HepG2 (cell line): ENCODE results near the gene PPP1R13L. TPM values are rescaled to one million over a fixed set of nuclear protein-coding genes. Genes with fewer than 3 reads are reported as not detected.

ENCODE experiments used
- CHCHD3 ChIP-seq: sonication (generic); formaldehyde crosslinking; IDR thresholded peaks from 2 replicates; pipeline ENCODE4 v1.8.0; 2022; ENCODE audit warnings: mild to moderate bottlenecking, missing genetic modification reagents, moderate library complexity
- FOSL2 ChIP-seq: sonication (generic); formaldehyde crosslinking; IDR thresholded peaks from 2 replicates; pipeline ENCODE4 v1.4.0; 2020; ENCODE audit warnings: missing genetic modification reagents
- HOXA7 ChIP-seq: sonication (generic); formaldehyde crosslinking; IDR thresholded peaks from 2 replicates; pipeline ENCODE4 v1.8.1; 2022; ENCODE audit warnings: mild to moderate bottlenecking, missing genetic modification reagents, moderate library complexity
- JUNB ChIP-seq: sonication (generic); formaldehyde crosslinking; IDR thresholded peaks from 2 replicates; pipeline ENCODE4 v1.8.0; 2022; ENCODE audit warnings: missing genetic modification reagents, mild to moderate bottlenecking, borderline replicate concordance
- KAT7 ChIP-seq: IDR thresholded peaks from 2 replicates; pipeline ENCODE4 v1.6.1; 2018; ENCODE audit warnings: borderline replicate concordance, missing compliant biosample characterization
- MAFF ChIP-seq: IDR thresholded peaks from 2 replicates; pipeline ENCODE4 v1.6.1; 2011; ENCODE audit warnings: low read depth, low read length, improper control_type of control experiment
- NAIF1 ChIP-seq: sonication (generic); formaldehyde crosslinking; IDR thresholded peaks from 2 replicates; pipeline ENCODE4 v1.5.0; 2020; ENCODE audit warnings: mild to moderate bottlenecking, missing genetic modification reagents, borderline replicate concordance
- PCBP1 ChIP-seq: fragments of 200-400 bp; formaldehyde crosslinking; IDR thresholded peaks from 2 replicates; pipeline ENCODE4 v1.6.1; 2017; ENCODE audit warnings: mild to moderate bottlenecking, low read depth, low read length, borderline replicate concordance
- REPIN1 ChIP-seq: sonication (generic); formaldehyde crosslinking; IDR thresholded peaks from 2 replicates; pipeline ENCODE4 v1.8.0; 2022; ENCODE audit warnings: missing genetic modification reagents, low read depth, mild to moderate bottlenecking, borderline replicate concordance
- RFXANK ChIP-seq: IDR thresholded peaks from 2 replicates; pipeline ENCODE4 v1.6.1; 2016
- TAF1 ChIP-seq: sonication (generic); formaldehyde crosslinking; IDR thresholded peaks from 2 replicates; pipeline ENCODE4 v1.4.0; 2020; ENCODE audit warnings: missing genetic modification reagents
- TBP ChIP-seq: sonication (generic); formaldehyde crosslinking; IDR thresholded peaks from 2 replicates; pipeline ENCODE4 v1.5.0; 2020; ENCODE audit warnings: missing genetic modification reagents
- ZNF180 ChIP-seq: sonication (generic); formaldehyde crosslinking; IDR thresholded peaks from 2 replicates; pipeline ENCODE4 v1.4.0; 2020; ENCODE audit warnings: low read depth, missing genetic modification reagents, borderline replicate concordance
- ZNF256 ChIP-seq: sonication (generic); formaldehyde crosslinking; conservative IDR thresholded peaks from 2 replicates; pipeline ENCODE4 v1.4.0; 2020; ENCODE audit warnings: missing genetic modification reagents
- ZNF343 ChIP-seq: sonication (generic); formaldehyde crosslinking; IDR thresholded peaks from 2 replicates; pipeline ENCODE4 v1.4.0; 2020; ENCODE audit warnings: mild to moderate bottlenecking, missing genetic modification reagents
- ZNF44 ChIP-seq: sonication (generic); formaldehyde crosslinking; IDR thresholded peaks from 2 replicates; pipeline ENCODE4 v1.5.1; 2020; ENCODE audit warnings: mild to moderate bottlenecking, missing genetic modification reagents
- ZNF564 ChIP-seq: sonication (generic); formaldehyde crosslinking; IDR thresholded peaks from 2 replicates; pipeline ENCODE4 v1.8.1; 2023; ENCODE audit warnings: mild to moderate bottlenecking, missing genetic modification reagents
- ZNF652 ChIP-seq: IDR thresholded peaks from 2 replicates; pipeline ENCODE4 v1.6.1; 2016; ENCODE audit warnings: low read depth, borderline replicate concordance
- ZNF670 ChIP-seq: sonication (generic); formaldehyde crosslinking; IDR thresholded peaks from 2 replicates; pipeline ENCODE4 v1.8.0; 2022; ENCODE audit warnings: mild to moderate bottlenecking, missing genetic modification reagents, borderline replicate concordance
- ZNF674 ChIP-seq: sonication (generic); formaldehyde crosslinking; IDR thresholded peaks from 2 replicates; pipeline ENCODE4 v1.5.0; 2020; ENCODE audit warnings: low read depth, mild to moderate bottlenecking, missing genetic modification reagents
- polyA plus RNA-seq, 8 experiments: library from polyadenylated mRNA; depleted of rRNA in 3 of 8; stranded (reverse) in 7 of 8; unstranded in 1 of 8; fragments of >200 nt; fragmentation: Illumina TruSeq in 4 of 8; extraction: Trizol in 4 of 8; gene quantifications; 2 replicates each; pipeline versions ENCODE4 v1.2.1 to v1.2.3, GENCODE V29; 2011 to 2016; ENCODE audit warnings: low read depth in 4 of 8, missing spikeins in 1 of 8, mixed read lengths in 1 of 8; ENCODE audit not compliant: insufficient read depth in 1 of 8
- total RNA-seq, 5 experiments: library from RNA; depleted of rRNA; stranded (reverse); fragments of >200 nt; fragmentation: Illumina TruSeq; extraction: Trizol; gene quantifications; 2 replicates each; pipeline ENCODE4 v1.2.3, GENCODE V29; 2016; ENCODE audit warnings: low read depth in 1 of 5
- TF ChIP-seq, protein P1 (sequence below): sonication (generic); formaldehyde crosslinking; conservative IDR thresholded peaks from 2 replicates; pipeline ENCODE4 v1.4.0; 2020; ENCODE audit warnings: mild to moderate bottlenecking, missing genetic modification reagents, moderate library complexity
- TF ChIP-seq, protein P2 (sequence below): sonication (generic); formaldehyde crosslinking; IDR thresholded peaks from 2 replicates; pipeline ENCODE4 v1.8.0; 2022; ENCODE audit warnings: missing genetic modification reagents, mild to moderate bottlenecking, inconsistent platforms, borderline replicate concordance
- TF ChIP-seq, protein P3 (sequence below): sonication (generic); formaldehyde crosslinking; IDR thresholded peaks from 2 replicates; pipeline ENCODE4 v1.8.1; 2023; ENCODE audit warnings: mild to moderate bottlenecking, inconsistent platforms, moderate library complexity, missing genetic modification reagents, borderline replicate concordance
- TF ChIP-seq, protein P4 (sequence below): sonication (generic); formaldehyde crosslinking; conservative IDR thresholded peaks from 2 replicates; pipeline ENCODE4 v1.4.0; 2020; ENCODE audit warnings: missing genetic modification reagents

The PPP1R13L gene
- total and polyA plus RNA-seq, 2 of the 13 experiments (the other 11 are each of a cell fraction or from before 2014, with no cell fraction given), result 1.3 to 6.6 TPM

DNA sequence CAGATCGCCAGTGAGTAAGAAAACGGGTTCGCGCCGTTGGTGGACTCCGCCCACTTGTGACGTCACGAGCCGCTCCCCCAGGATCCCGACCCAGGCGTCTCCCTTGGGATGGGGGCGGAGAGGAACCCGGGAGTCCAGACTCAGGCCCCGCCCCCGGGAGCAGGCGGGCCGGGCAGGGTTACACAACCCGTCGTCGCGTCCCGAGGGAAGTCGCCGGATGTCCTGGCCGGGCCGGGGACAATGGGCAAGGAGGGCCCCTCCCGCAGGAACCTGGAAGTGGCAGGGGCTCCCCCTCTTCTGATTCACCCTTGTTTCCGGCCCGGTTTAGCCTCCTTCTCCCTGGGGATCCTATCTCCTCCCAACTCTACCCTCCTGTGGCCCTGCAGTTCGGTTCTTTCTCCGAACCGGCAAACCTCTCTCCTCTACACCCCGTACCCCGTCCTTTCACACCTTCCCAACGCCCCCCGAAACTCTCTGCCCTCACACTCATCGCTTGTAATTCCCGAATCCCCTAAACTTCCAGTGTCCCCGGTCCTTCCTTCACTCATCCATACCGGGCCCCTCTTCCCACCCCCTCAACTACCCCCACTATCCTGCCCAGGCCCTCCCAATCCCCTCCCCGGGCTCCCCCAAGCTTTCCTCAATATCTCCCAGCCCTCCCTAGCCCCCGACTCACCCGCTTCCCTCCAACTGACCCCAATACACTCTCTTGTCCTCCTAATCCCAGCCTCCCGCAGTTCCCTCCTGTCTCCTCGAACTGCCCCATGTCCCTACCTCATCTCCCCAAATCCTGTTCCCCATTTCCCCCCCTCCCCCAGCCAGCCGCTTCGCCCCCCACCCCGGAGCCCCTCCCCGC lies 38.8 kb upstream of the PPP1R13L start (continued):
- TF ChIP-seq, protein P1, sequence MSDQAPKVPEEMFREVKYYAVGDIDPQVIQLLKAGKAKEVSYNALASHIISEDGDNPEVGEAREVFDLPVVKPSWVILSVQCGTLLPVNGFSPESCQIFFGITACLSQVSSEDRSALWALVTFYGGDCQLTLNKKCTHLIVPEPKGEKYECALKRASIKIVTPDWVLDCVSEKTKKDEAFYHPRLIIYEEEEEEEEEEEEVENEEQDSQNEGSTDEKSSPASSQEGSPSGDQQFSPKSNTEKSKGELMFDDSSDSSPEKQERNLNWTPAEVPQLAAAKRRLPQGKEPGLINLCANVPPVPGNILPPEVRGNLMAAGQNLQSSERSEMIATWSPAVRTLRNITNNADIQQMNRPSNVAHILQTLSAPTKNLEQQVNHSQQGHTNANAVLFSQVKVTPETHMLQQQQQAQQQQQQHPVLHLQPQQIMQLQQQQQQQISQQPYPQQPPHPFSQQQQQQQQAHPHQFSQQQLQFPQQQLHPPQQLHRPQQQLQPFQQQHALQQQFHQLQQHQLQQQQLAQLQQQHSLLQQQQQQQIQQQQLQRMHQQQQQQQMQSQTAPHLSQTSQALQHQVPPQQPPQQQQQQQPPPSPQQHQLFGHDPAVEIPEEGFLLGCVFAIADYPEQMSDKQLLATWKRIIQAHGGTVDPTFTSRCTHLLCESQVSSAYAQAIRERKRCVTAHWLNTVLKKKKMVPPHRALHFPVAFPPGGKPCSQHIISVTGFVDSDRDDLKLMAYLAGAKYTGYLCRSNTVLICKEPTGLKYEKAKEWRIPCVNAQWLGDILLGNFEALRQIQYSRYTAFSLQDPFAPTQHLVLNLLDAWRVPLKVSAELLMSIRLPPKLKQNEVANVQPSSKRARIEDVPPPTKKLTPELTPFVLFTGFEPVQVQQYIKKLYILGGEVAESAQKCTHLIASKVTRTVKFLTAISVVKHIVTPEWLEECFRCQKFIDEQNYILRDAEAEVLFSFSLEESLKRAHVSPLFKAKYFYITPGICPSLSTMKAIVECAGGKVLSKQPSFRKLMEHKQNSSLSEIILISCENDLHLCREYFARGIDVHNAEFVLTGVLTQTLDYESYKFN, result peak; percentile 72; the same call in 1 of the 2 replicates
- TF ChIP-seq ZNF674 (no peak), CHCHD3 (no peak), TAF1 (no peak), KAT7 (no peak; the same call in 1 of the 2 replicates), JUNB (no peak), ZNF652 (CRISPR knock-in tag) (no peak), TBP (no peak), ZNF256 (CRISPR knock-in tag) (no peak), ZNF564 (no peak), ZNF44 (no peak), FOSL2 (peak; percentile 81), HOXA7 (no peak), PCBP1 (0 out of 2 replicates have a peak, but pooled peaks have one; percentile 38), MAFF (no peak), ZNF180 (CRISPR knock-in tag) (no peak), REPIN1 (CRISPR knock-in tag) (peak; percentile 46; the same call in 1 of the 2 replicates), RFXANK (CRISPR knock-in tag) (no peak), ZNF343 (CRISPR knock-in tag) (no peak), NAIF1 (CRISPR knock-in tag) (no peak), ZNF670 (CRISPR knock-in tag) (no peak)
- TF ChIP-seq, protein P2, sequence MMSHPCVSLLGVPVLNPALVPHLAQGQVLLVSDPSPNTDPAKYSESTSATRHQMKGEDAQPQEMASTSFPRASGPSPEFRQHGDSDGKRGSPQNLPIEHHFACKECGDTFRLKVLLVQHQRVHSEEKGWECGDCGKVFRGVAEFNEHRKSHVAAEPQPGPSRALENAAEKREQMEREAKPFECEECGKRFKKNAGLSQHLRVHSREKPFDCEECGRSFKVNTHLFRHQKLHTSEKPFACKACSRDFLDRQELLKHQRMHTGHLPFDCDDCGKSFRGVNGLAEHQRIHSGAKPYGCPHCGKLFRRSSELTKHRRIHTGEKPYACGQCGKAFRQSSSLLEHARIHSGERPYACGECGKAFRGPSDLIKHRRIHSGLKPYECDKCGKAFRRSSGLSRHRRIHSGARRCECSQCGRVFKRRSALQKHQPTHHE (CRISPR knock-in tag), result no peak; the same call in 1 of the 2 replicates
- TF ChIP-seq, protein P3, sequence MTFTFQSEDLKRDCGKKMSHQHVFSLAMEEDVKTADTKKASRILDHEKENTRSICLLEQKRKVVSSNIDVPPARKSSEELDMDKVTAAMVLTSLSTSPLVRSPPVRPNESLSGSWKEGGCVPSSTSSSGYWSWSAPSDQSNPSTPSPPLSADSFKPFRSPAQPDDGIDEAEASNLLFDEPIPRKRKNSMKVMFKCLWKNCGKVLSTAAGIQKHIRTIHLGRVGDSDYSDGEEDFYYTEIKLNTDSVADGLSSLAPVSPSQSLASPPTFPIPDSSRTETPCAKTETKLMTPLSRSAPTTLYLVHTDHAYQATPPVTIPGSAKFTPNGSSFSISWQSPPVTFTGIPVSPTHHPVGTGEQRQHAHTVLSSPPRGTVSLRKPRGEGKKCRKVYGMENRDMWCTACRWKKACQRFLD (CRISPR knock-in tag), result no peak
- TF ChIP-seq, protein P4, sequence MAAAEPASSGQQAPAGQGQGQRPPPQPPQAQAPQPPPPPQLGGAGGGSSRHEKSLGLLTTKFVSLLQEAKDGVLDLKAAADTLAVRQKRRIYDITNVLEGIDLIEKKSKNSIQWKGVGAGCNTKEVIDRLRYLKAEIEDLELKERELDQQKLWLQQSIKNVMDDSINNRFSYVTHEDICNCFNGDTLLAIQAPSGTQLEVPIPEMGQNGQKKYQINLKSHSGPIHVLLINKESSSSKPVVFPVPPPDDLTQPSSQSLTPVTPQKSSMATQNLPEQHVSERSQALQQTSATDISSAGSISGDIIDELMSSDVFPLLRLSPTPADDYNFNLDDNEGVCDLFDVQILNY, result no peak
